HEK293 (cell line): Measurements from ENCODE around the gene NHSL2.

Experiments
- GLIS2 ChIP-seq: fragments of 450-650 bp; formaldehyde crosslinking; IDR thresholded peaks from 2 replicates; pipeline ENCODE4 v1.5.1; 2016; ENCODE audit warnings: missing biosample characterization, missing genetic modification characterization
- SP3 ChIP-seq: fragments of 450-650 bp; formaldehyde crosslinking; IDR thresholded peaks from 2 replicates; pipeline ENCODE4 v1.5.1; 2016; ENCODE audit warnings: missing biosample characterization, missing genetic modification characterization
- ZNF2 ChIP-seq: fragments of 450-650 bp; formaldehyde crosslinking; IDR thresholded peaks from 2 replicates; pipeline ENCODE4 v1.5.1; 2016; ENCODE audit warnings: missing biosample characterization, missing genetic modification characterization
- ZNF488 ChIP-seq: fragments of 450-650 bp; formaldehyde crosslinking; IDR thresholded peaks from 2 replicates; pipeline ENCODE4 v1.5.1; 2016; ENCODE audit warnings: missing biosample characterization, missing genetic modification characterization
- ZNF513 ChIP-seq: fragments of 450-650 bp; IDR thresholded peaks from 2 replicates; pipeline ENCODE4 v1.5.1; 2018; ENCODE audit warnings: missing biosample characterization, missing genetic modification characterization
- ZNF580 ChIP-seq: fragments of 450-650 bp; formaldehyde crosslinking; IDR thresholded peaks from 2 replicates; pipeline ENCODE4 v1.5.1; 2016; ENCODE audit warnings: missing biosample characterization, missing genetic modification characterization
- ZNF747 ChIP-seq: fragments of 450-650 bp; formaldehyde crosslinking; IDR thresholded peaks from 2 replicates; pipeline ENCODE4 v1.5.1; 2016; ENCODE audit warnings: missing biosample characterization, missing genetic modification characterization
- TF ChIP-seq, protein P1 (sequence below): fragments of 450-650 bp; formaldehyde crosslinking; IDR thresholded peaks from 2 replicates; pipeline ENCODE4 v1.5.1; 2016; ENCODE audit warnings: missing biosample characterization, missing genetic modification characterization, borderline replicate concordance
- TF ChIP-seq, protein P2 (sequence below): fragments of 450-650 bp; formaldehyde crosslinking; IDR thresholded peaks from 2 replicates; pipeline ENCODE4 v1.5.1; 2017; ENCODE audit warnings: missing biosample characterization, missing genetic modification characterization
- TF ChIP-seq, protein P3 (sequence below): fragments of 450-650 bp; formaldehyde crosslinking; IDR thresholded peaks from 2 replicates; pipeline ENCODE4 v1.5.1; 2016; ENCODE audit warnings: missing biosample characterization, missing genetic modification characterization
- TF ChIP-seq, protein P4 (sequence below): fragments of 450-650 bp; formaldehyde crosslinking; IDR thresholded peaks from 2 replicates; pipeline ENCODE4 v1.5.1; 2016; ENCODE audit warnings: missing biosample characterization, missing genetic modification characterization
- TF ChIP-seq, protein P5 (sequence below): fragments of 450-650 bp; formaldehyde crosslinking; IDR thresholded peaks from 2 replicates; pipeline ENCODE4 v1.5.1; 2016; ENCODE audit warnings: missing biosample characterization, missing genetic modification characterization, borderline replicate concordance
- TF ChIP-seq, protein P6 (sequence below): fragments of 450-650 bp; formaldehyde crosslinking; IDR thresholded peaks from 2 replicates; pipeline ENCODE4 v1.5.1; 2016; ENCODE audit warnings: missing biosample characterization, missing genetic modification characterization

DNA sequence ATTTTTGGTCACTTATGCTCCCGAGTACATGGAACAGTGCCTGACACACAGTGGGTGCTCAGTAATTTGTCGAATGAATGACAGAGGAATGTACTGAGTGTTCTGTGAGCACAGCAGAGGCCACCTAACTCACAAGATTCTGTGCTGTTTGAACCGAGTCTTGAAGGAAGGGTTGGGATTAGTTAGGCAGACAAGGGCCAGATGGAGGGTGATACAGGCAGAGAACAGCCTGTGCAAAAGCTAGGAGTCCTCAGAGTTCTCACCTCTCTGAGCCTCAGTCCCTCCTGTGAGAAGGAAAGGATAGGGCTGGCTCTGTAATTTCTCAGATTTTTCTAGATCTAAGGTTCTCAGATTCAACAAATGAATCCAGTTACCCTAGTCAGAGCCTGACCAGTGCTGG lies 108.8 kb downstream of the NHSL2 start:
- TF ChIP-seq ZNF2 (no peak), ZNF513 (tag by site-specific recombination) (no peak), GLIS2 (tag by site-specific recombination) (no peak), SP3 (no peak), ZNF747 (tag by site-specific recombination) (no peak), ZNF488 (tag by site-specific recombination) (no peak), ZNF580 (tag by site-specific recombination) (no peak)
- TF ChIP-seq, protein P1, sequence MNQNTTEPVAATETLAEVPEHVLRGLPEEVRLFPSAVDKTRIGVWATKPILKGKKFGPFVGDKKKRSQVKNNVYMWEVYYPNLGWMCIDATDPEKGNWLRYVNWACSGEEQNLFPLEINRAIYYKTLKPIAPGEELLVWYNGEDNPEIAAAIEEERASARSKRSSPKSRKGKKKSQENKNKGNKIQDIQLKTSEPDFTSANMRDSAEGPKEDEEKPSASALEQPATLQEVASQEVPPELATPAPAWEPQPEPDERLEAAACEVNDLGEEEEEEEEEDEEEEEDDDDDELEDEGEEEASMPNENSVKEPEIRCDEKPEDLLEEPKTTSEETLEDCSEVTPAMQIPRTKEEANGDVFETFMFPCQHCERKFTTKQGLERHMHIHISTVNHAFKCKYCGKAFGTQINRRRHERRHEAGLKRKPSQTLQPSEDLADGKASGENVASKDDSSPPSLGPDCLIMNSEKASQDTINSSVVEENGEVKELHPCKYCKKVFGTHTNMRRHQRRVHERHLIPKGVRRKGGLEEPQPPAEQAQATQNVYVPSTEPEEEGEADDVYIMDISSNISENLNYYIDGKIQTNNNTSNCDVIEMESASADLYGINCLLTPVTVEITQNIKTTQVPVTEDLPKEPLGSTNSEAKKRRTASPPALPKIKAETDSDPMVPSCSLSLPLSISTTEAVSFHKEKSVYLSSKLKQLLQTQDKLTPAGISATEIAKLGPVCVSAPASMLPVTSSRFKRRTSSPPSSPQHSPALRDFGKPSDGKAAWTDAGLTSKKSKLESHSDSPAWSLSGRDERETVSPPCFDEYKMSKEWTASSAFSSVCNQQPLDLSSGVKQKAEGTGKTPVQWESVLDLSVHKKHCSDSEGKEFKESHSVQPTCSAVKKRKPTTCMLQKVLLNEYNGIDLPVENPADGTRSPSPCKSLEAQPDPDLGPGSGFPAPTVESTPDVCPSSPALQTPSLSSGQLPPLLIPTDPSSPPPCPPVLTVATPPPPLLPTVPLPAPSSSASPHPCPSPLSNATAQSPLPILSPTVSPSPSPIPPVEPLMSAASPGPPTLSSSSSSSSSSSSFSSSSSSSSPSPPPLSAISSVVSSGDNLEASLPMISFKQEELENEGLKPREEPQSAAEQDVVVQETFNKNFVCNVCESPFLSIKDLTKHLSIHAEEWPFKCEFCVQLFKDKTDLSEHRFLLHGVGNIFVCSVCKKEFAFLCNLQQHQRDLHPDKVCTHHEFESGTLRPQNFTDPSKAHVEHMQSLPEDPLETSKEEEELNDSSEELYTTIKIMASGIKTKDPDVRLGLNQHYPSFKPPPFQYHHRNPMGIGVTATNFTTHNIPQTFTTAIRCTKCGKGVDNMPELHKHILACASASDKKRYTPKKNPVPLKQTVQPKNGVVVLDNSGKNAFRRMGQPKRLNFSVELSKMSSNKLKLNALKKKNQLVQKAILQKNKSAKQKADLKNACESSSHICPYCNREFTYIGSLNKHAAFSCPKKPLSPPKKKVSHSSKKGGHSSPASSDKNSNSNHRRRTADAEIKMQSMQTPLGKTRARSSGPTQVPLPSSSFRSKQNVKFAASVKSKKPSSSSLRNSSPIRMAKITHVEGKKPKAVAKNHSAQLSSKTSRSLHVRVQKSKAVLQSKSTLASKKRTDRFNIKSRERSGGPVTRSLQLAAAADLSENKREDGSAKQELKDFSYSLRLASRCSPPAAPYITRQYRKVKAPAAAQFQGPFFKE, result no peak
- TF ChIP-seq, protein P2, sequence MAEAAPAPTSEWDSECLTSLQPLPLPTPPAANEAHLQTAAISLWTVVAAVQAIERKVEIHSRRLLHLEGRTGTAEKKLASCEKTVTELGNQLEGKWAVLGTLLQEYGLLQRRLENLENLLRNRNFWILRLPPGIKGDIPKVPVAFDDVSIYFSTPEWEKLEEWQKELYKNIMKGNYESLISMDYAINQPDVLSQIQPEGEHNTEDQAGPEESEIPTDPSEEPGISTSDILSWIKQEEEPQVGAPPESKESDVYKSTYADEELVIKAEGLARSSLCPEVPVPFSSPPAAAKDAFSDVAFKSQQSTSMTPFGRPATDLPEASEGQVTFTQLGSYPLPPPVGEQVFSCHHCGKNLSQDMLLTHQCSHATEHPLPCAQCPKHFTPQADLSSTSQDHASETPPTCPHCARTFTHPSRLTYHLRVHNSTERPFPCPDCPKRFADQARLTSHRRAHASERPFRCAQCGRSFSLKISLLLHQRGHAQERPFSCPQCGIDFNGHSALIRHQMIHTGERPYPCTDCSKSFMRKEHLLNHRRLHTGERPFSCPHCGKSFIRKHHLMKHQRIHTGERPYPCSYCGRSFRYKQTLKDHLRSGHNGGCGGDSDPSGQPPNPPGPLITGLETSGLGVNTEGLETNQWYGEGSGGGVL, result no peak
- TF ChIP-seq, protein P3, sequence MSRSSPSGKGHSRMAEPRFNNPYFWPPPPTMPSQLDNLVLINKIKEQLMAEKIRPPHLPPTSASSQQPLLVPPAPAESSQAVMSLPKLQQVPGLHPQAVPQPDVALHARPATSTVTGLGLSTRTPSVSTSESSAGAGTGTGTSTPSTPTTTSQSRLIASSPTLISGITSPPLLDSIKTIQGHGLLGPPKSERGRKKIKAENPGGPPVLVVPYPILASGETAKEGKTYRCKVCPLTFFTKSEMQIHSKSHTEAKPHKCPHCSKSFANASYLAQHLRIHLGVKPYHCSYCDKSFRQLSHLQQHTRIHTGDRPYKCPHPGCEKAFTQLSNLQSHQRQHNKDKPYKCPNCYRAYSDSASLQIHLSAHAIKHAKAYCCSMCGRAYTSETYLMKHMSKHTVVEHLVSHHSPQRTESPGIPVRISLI (tag by site-specific recombination), result no peak
- TF ChIP-seq, protein P4, sequence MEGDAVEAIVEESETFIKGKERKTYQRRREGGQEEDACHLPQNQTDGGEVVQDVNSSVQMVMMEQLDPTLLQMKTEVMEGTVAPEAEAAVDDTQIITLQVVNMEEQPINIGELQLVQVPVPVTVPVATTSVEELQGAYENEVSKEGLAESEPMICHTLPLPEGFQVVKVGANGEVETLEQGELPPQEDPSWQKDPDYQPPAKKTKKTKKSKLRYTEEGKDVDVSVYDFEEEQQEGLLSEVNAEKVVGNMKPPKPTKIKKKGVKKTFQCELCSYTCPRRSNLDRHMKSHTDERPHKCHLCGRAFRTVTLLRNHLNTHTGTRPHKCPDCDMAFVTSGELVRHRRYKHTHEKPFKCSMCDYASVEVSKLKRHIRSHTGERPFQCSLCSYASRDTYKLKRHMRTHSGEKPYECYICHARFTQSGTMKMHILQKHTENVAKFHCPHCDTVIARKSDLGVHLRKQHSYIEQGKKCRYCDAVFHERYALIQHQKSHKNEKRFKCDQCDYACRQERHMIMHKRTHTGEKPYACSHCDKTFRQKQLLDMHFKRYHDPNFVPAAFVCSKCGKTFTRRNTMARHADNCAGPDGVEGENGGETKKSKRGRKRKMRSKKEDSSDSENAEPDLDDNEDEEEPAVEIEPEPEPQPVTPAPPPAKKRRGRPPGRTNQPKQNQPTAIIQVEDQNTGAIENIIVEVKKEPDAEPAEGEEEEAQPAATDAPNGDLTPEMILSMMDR (tag by site-specific recombination), result no peak
- TF ChIP-seq, protein P5, sequence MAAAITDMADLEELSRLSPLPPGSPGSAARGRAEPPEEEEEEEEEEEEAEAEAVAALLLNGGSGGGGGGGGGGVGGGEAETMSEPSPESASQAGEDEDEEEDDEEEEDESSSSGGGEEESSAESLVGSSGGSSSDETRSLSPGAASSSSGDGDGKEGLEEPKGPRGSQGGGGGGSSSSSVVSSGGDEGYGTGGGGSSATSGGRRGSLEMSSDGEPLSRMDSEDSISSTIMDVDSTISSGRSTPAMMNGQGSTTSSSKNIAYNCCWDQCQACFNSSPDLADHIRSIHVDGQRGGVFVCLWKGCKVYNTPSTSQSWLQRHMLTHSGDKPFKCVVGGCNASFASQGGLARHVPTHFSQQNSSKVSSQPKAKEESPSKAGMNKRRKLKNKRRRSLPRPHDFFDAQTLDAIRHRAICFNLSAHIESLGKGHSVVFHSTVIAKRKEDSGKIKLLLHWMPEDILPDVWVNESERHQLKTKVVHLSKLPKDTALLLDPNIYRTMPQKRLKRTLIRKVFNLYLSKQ (tag by site-specific recombination), result no peak
- TF ChIP-seq, protein P6, sequence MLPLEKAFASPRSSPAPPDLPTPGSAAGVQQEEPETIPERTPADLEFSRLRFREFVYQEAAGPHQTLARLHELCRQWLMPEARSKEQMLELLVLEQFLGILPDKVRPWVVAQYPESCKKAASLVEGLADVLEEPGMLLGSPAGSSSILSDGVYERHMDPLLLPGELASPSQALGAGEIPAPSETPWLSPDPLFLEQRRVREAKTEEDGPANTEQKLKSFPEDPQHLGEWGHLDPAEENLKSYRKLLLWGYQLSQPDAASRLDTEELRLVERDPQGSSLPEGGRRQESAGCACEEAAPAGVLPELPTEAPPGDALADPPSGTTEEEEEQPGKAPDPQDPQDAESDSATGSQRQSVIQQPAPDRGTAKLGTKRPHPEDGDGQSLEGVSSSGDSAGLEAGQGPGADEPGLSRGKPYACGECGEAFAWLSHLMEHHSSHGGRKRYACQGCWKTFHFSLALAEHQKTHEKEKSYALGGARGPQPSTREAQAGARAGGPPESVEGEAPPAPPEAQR, result no peak
